NCI-H2107 treated with DMSO at 0.1 percent for 48 hours (cell line): ENCODE results near the gene TRAPPC10.

Experiments used
- DNase-seq: peaks from one replicate; lab custom pipeline; 2025; ENCODE audit not compliant: unreplicated experiment; lab: John Stamatoyannopoulos, UW

Gene TRAPPC10

GRCh38 chr21:43981151-43981870 lies 30.8 kb upstream of the TRAPPC10 start:
- no peak for DNase-seq

DNA sequence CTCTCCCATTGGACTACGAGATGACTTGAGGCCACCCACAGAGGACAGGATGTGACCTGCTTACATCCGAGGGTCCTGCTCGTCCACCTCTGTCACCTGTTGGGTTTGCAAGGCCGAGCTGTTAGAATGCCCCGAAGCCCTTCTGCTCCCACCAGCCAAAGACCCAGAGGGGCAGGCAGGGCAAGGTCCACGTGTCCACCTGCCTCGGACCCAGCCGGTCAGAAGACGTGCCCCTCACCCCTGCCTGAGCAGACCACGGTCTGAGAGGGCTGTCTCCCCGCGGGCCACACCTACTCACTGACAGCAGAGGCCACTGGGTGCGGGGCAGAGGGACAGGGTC lies 30.3 kb upstream of the TRAPPC10 start:
- DNase-seq, result no peak

- DNase-seq, result no peak
These were observed 29.5 kb upstream of the TRAPPC10 start for GRCh38 chr21:43982489-43983078.

GRCh38 chr21:43983390-43983789 lies 28.7 kb upstream of the TRAPPC10 start:
- no peak for DNase-seq

DNA sequence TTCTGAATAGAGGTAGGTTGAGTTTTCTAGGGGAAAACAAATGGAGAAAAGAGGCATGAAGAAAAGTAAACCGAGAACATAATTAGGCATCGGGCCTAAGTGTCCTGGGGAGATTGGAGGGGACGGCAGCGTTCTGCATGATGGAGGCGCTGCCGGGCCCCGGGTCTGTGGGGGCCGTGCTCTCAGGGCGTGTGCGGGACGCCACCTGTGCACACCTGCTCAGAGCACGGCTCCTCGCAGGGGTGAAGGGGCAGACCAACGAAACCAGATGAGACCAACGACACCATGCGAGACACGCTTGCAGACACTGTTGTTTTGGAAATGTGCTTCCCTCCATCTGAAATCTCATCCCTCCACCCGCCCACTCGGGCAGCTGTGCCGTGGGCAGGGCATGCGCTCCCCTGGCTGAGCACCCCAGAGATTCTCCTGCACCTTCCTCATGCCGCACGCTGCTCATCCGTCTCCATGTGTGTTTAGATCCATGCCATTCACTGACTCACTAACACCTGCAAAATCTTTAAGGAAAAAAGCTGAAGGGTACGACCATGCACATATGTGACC lies 28.2 kb upstream of the TRAPPC10 start:
- no peak for DNase-seq

DNA sequence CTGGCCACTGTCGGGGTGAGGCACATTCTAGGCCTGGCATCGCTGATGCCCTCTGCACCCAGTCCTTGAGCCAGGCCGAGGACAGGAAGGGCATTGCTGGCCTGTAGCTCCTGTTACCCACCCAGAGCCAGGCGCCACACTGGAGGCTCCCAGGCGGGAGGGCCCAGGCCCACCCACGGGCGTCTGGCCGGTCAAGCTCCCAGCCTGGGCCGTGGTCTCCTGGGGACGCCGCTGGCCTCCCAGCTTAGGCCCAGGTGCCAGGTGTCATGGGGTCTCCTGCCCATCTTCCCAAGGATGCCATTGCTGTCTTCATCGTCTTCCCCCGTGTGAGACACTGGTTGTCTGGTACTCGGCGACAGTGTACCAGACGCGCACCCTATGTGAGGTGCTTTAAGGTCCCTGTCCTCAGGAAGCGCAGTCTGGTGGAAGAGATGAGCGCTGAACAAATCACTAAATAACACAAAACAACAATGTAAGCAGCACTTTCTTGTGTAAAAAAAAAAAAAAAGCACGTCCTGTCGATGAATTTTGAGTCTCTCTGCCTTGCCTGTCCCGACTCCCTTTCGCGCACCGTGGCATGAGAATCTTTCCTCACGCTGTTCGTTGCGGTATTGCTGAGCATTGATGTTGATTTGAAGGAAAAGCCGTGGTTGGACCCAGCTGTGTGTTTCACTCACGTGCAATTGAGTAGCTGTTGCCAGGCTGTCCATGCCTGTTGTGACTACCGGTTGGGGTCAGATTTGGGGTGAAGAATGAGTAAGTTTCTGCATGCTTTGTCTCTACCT lies 27.0 kb upstream of the TRAPPC10 start:
- no peak for DNase-seq

- DNase-seq, result no peak
These were observed 26.3 kb upstream of the TRAPPC10 start for GRCh38 chr21:43985690-43986251.

GRCh38 chr21:43986544-43987451 lies 25.3 kb upstream of the TRAPPC10 start:
- DNase-seq, result no peak

- no peak for DNase-seq
These were observed 24.6 kb upstream of the TRAPPC10 start for GRCh38 chr21:43987509-43987908.

DNA sequence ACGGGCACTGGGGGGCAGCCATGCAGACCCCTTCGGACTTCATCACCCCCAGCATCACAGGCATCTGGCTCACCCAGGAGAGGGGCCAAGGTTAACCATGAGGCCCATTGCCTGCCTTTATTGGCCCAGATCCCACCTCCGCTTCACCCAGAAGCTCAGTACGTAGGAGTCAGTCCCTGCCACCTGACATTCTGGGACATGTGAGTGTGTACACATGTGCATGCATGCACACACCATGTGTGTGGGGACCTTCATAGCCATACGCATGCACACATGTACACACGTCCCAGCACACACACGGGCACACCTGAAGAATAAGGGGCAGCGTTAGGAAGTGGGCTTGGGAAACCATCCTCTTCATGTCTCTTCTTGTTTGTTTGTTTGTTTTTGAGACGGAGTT lies 24.1 kb upstream of the TRAPPC10 start:
- DNase-seq, result no peak

- no peak for DNase-seq
These were observed 23.4 kb upstream of the TRAPPC10 start for GRCh38 chr21:43988506-43989230.

DNA sequence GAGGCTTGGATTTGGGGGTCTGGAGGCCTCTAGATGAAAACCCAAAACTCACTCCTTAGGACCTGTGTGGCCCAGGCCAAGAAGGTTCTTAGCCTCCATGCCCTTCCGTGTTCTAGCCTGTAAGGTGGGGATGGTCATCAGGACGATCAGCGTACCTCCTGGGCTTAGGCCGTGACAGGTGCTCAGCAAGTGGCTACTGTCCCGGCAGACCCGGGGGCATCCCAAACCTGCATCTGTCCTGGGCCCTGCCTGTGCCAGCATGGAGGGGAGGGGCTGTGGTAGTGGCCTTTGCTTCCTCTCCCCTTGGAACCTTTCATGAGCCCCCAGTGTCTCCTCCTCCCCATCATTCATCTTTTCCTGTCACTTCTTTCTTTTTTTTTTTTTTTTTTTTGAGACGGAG lies 22.7 kb upstream of the TRAPPC10 start:
- no peak for DNase-seq

- DNase-seq, result no peak
These were observed 20.6 kb upstream of the TRAPPC10 start for GRCh38 chr21:43991447-43991991.

GRCh38 chr21:43992121-43992520 lies 20.0 kb upstream of the TRAPPC10 start:
- DNase-seq, result no peak

- no peak for DNase-seq
These were observed 18.6 kb upstream of the TRAPPC10 start for GRCh38 chr21:43993420-43993934.

GRCh38 chr21:43994085-43994484 lies 18.0 kb upstream of the TRAPPC10 start:
- no peak for DNase-seq

GRCh38 chr21:43994646-43995045 lies 17.5 kb upstream of the TRAPPC10 start:
- no peak for DNase-seq

DNA sequence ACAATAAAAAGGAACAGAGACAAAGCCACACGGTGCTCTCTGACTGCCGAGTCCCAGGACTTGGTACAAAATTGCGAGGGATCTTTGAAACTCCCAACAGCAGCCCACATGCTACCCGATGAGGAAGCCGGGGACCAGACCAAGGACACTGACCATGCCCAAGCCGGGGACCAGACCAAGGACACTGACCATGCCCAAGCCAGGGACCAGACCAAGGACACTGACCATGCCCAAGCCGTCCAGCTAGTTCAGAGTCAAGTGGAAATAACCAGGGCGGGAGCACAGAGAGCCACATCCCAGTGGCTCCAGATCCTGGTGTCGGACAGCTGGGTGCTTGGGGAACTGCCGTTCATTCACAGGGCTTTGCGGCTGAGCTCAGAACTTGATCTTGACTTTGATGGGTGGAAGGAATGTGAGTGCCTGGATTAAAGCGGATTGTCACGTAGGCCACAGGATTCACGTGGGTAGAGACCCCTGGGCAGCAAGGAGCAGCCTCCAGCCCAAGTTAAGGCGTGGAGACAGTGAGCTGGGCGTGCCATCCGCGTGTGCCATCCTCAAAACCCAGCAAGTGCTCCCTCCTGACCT lies 16.5 kb upstream of the TRAPPC10 start:
- no peak for DNase-seq
